Muscle of arm (tissue), 12 donors: ENCODE measurements around the gene SFTPB. TPM values are rescaled to one million over a fixed set of nuclear protein-coding genes. Genes with fewer than 3 reads are reported as not detected.
"Not testable (repeated sequence)": the region's sequence is repeated elsewhere in the genome, so short reads cannot be mapped to it uniquely, and the experiment has no call there.

Experiments used
- DNase-seq: peaks from one replicate; pipeline ENCODE4 v3.0.0-alpha.2; 2013
- polyA plus RNA-seq, 12 donors: library from polyadenylated mRNA; unstranded; fragments of 120-200 nt; gene quantifications; one replicate each; pipeline ENCODE4 v1.2.1, GENCODE V29; 2013; ENCODE audit not compliant: insufficient read length in 12 of 12

SFTPB gene
- polyA plus RNA-seq, 12 donors, result 0.04 to 0.23 (median 0.08) TPM; not detected in 5

DNA sequence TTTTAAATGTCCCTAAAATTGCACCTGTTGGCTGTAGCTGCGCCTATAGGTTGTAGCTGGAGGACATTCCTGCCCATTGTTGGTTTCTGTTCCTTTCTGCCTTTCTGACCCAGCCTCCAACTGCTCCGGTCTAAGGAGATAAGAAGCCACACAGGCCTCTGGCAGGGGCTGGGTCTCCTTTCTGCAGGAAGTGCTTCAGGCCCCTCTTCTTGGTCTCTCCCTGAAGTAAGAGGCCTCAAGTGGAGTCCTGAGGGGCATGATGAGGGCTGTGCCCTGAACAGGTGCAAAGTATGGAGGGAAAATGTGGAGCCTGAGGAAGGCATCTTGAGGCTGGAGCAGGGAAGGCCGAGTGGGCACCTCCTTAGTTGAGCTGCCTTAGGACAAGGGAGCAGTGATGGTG lies 10.4 kb upstream of the SFTPB start:
- DNase-seq, result no peak

DNA sequence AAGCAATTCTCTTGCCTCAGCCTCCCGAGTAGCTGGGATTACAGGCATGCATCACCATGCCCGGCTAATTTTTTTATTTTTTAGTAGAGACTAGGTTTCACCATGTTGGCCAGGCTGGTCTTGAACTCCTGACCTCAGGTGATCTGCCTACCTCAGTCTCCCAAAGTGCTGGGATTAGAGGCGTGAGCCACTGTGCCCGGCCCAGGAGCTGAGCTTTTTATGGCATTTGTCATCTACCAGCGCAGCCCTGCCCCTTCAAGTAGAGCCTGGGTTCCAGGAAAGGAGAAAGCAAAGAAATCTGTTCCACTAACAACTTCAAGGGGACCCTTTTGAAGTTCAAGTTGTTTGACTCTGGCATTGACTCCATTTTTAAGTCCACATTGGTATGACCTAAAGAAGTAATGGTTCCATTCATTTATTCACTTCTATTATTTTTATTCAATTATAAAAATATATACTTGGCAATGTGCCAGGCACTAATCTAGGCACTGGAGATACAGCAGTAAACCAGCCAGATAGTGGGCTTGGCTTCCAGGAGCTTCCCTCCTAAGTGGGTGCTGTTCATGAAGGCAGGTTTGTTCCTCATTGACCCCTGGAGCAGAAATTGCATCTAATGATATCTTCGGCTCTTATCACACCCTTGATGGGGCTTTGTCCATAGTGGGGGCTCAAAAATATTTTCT lies 8.0 kb upstream of the SFTPB start:
- no peak for DNase-seq

DNA sequence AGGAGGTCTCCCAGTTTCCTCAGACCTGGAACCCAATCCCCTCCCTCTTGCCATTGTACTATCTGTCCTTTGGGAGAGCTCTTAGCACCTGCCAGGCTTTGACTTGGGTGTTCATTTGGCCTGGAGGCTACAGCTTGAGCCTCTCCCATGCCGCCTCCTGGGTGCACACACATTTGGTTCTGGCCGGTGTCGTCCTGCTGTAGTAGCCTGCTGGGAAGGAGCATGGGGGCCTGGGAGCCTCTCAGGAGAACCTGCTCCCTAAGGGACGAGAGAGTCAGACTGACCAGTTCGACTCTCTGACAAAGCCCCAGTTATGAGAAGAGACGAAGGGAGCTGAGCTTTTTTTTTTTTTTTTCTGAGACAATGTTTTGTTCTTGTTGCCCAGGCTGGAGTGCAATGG lies 7.4 kb upstream of the SFTPB start:
- DNase-seq, result no peak

GRCh38 chr2:85674417-85674816 lies 6.4 kb upstream of the SFTPB start:
- no peak for DNase-seq

GRCh38 chr2:85673716-85674375 lies 5.8 kb upstream of the SFTPB start:
- DNase-seq, result no peak

DNA sequence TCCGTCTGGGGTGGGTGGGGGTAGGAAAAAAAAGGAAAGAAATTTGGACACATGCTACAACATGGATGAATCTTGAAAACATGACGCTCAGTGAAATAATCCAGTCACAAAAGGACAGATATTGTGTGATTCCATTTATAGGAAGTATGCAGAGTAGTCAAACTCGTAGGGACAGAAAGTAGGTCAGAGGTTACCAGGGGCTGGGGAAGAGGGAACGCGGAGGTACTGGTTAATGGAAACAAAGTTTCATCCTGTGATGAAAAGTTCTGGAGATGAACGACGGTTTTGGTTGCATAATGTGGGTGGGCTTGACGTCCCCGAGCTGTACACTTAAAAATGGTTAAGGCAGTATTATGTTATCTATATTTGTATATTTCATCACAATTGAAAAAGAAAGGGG lies 4.5 kb upstream of the SFTPB start:
- DNase-seq, result no peak

DNA sequence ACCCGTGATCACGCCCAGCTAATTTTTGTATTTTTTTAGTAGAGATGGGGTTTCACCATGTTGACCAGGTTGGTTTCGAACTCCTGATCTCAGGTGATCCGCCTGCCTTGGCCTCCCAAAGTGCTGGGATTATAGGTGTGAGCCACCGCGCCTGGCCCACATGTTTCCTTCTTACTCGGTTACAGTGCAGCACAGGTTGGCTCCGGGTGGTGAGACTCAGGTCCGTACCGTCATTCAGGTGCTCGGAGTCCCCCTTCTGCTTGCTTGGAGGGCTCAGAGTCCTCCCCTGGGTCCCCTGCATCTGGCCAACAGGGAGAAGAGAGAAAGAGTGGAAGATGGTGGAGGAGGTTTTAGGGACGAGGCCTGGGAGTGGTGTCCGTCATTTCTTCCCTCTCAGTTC lies 2.4 kb upstream of the SFTPB start:
- not testable (repeated sequence) for DNase-seq

- no peak for DNase-seq
Measured at GRCh38 chr2:85669549-85669948, 1.6 kb upstream of the SFTPB start.

- DNase-seq, result no peak
Measured at GRCh38 chr2:85668857-85669142, 801 bp upstream of the SFTPB start.

DNA sequence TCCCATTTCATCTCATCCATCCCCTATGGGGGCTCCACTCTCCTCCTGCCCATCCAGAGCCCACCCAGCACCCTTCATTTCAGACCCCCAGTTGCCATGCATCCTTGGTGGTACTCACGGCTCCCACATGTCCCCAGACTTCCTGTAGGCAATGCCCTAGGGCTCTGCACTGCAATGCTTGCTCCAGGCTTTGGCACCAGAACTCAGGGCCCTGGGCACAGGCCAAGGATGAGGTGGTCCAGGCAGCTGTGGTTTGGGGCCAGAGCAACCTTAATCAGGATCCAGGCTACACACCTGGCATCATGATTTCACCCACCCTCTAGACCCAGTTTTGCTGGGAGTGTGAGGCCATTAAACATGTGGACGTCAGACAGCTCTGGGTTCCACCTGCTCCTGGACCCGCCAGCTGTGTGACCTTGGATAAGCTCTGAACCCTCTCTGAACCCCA lies 414 bp downstream of the SFTPB start:
- no peak for DNase-seq

DNA sequence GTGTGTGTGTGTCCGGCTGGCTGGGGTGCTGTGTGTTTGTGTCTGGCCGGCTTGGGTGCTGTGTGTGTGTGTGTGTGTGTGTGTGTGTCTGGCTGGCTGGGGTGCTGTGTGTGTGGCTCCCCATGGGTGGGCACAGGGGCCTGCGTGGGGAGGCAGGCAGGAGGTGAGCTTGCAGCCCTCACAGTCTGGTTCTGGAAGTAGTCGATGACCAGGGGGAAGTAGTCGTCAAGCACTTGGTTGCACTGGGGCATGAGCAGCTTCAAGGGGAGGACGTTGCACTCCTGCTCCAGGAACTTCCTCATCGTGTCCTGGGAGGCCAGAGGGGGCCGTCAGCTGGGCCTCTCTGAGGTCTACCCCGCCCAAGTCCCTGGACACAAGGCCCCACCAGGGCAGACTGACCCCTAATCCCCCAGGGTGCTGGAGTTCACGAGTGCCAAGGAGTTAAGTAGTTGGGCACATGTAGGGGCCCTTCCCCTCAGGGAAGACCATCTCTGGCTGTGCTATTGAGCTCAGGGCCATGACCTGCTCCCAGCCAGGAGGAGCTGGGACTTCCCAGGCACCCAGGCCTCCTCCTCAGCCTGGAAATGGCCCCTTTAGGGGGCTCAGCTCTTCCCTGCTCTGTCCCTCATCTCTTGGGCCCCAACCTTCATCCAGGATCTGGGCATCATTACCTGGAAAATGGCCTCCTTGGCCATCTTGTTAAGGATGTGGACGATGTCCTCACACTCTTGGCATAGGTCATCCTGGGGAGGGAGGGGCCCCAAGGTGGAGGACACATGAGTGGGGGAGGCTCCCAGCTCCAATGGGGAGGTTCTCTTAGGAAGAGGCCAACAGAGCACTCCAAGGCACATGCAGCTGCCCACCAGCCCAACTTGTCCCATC lies 1.3 kb downstream of the SFTPB start:
- DNase-seq, result no peak

GRCh38 chr2:85666016-85666415 lies 2.0 kb downstream of the SFTPB start:
- no peak for DNase-seq

DNA sequence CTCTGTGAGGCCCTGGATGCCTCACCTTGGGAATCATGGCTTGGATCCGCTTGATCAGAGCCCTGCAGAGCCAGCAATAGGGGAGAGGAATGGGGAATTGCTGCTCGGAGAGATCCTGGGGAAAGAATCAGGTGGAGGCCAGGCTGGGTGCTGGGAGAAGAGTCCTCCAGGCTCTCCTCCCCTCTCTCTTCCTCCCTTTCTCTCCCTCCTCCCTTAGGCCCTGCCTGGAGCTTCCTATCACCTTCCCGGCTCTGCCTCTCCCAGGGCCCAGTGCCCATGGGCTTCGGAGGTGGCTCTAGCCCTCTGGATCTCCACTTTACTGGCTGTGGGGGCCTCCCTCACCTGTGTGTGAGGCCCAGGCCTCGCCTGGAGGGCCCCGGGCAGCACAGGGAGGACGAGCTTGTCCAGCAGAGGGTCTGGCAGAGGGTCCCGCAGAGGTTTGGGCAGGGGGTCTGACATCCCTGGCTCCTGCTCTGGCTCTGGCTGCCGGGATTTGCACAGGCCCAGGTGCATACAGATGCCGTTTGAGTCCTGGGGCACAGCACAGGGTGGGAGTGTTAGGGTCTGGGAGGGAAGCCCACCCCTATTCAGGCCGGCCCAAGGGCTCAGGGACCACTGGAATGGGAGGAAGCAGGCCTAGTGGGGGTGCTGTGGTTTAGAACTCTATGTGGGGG lies 2.6 kb downstream of the SFTPB start:
- no peak for DNase-seq

GRCh38 chr2:85663594-85664565 lies 4.1 kb downstream of the SFTPB start:
- no peak for DNase-seq

DNA sequence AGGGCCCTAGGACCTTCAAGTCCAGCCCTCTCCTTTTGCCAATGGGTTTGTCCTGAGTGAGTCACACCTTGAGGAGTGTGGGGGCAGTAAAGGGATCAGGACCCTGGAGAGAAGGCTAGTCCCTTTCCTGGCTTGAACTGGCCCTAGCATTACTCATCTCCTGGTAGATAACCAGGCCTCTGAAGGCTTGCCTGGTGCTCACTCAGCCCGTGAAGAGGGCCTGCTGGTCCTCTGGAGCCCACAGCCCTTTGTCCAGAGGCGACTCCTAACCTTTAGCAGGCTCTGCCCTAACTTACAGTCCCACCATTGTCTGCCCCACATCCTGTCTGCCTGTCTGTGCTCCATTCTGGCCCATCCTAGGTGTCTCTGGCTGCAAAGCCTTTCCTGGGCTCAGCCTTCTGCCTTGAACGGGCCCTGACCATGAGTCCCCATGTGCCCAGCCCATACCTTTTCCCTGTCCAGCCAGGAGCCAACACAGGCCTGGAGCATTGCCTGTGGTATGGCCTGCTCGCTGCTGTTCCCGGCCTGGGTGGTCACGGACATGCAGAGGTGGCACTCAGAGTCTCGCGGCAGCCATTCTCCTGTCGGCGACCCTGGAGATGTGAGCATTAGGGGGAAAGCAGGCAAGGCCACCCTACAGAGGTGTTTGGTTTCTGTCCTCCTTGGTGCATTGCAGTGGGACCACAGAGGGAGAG lies 5.0 kb downstream of the SFTPB start:
- DNase-seq, result no peak

DNA sequence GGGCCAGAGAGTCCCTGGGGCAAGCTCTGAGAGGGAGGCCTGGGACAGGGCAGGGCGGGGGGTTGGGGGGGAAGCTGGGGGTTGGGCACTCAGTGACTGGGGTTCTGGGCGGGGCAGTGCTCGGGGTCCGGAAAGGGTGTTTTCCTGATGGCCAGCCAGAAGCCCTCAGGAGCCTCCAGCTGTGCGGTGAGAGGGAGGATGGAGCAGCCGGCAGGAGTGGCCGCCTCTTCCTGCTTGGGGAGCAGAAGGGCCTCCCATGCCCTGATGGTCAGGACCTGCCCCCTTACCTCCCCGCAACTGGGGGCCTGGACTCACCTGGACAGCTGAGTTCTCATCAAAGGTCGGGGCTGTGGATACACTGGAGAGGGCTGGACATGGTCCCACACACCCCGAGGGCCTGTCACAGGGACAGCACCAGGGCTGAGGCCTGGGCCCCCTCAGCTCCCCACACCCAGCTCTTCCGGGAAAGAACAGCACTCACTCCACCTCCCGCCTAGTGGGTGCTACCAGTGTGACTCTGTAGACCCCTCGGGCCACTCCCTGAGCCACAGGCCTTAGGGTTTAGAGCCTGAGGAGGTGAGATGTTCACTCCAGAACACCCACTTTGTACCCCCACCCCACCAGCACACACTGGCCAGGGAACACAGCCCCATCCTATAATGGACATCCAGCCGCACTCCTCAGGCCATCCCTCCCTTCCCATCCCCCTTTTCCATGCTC lies 6.7 kb downstream of the SFTPB start:
- no peak for DNase-seq

- no peak for DNase-seq
Measured at GRCh38 chr2:85660725-85661124, 7.3 kb downstream of the SFTPB start.

DNA sequence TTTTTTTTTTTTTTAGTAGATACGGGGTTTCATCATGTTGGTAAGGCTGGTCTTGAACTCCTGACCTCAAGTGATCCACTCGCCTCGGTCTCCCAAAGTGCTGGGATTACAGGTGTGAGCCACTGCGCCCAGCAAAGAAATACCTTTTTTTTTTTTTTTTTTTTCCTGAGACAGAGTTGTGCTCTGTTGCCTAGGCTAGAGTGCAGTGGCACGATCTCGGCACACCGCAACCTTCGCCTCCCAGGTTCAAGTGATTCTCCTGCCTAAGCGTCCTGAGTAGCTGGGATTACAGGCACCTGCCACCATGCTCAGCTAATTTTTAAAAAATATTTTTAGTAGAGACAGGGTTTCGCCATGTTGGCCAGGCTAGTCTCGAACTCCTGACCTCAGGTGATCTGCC lies 7.7 kb downstream of the SFTPB start:
- DNase-seq, result not testable (repeated sequence)

DNA sequence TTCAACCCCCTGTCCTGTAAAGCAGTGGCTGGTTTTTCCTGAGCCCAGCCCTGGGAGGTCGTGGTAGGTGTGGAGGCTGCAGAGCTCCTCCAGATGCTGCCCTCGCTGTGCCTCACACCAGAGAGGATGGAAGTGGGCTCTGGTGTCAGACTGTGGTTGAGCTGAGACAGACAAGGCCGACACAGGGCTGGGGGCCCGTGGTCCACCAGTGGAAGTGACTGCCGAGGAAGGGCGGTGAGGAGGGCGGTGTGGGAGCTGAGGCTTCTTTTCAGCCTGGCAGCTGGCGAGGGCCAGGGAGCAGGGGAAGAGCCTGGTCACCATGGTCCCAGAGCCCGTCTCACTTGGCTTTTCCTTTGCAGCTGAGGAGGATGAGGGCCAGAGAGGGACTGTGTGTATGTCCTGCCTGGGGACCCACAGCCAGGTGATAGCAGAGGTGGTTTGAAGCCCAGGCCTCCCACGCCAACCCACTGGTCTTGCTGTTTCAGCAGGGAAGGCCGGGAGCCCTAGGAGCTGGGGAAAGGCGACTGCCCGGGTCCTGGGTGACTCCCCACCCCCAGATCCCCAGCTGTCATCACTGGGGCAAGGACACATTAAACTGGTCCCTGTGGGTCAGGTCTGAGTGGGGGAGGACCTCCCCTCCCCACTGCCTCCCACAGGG lies 8.5 kb downstream of the SFTPB start:
- no peak for DNase-seq
